ENCODE measurements around the gene TRAF5. TPM values are rescaled to one million over a fixed set of nuclear protein-coding genes. Genes with fewer than 3 reads are reported as not detected.

Gene TRAF5
- total and polyA plus RNA-seq, 7 donors = 1.1 to 5.1 (median 1.8) TPM

GRCh38 chr1:211379446-211379845 is 52.8 kb downstream of the TRAF5 start:
- Histone ChIP-seq H3K27ac (no peak overlapping the region), H3K36me3 (ENCODE audit: insufficient read depth in 1 of 2, low read depth in 1 of 2) (no peaks in the 10 kb centered on the region), H3K4me1 (peaks cover 5% of the 10 kb centered on the region), H3K4me3 (no peak overlapping the region), H3K9me3 (no peaks in the 10 kb centered on the region), H3K27me3 (ENCODE audit: insufficient read depth in 3 of 3, low read length in 2 of 3) (no peaks in the 10 kb centered on the region)
- DNase-seq (no peak), ATAC-seq (no peak)
- intact Hi-C loops (cut with DNase I) = no loop called here
- no peak for TF ChIP-seq CTCF (IDR thresholded peaks at IDR 0.05)

- ATAC-seq (no peak), DNase-seq (no peak)
- TF ChIP-seq CTCF (IDR thresholded peaks at IDR 0.05) = no peak
- WGBS, 3 donors = 74 to 82% (median 81%) methylated on average over 5 of the region's 5 CpGs
- Histone ChIP-seq H3K27ac (peak overlapping the region; percentile 90), H3K4me3 (peak overlapping the region; percentile 74), H3K27me3 (ENCODE audit: insufficient read depth in 3 of 3, low read length in 2 of 3) (no peaks in the 10 kb centered on the region), H3K4me1 (peaks cover 5% of the 10 kb centered on the region), H3K9me3 (no peaks in the 10 kb centered on the region), H3K36me3 (ENCODE audit: insufficient read depth in 1 of 2, low read depth in 1 of 2) (no peaks in the 10 kb centered on the region)
- intact Hi-C loops (cut with DNase I) = loop anchor here in 1 of 2 donors (5.0 to 10.0 kb wide), 2 partner anchors 54 to 127 kb away; partner anchors contain the start of genes RCOR3 and TRAF5
Measured at GRCh38 chr1:211381481-211382181, 55.0 kb downstream of the TRAF5 start.

- Histone ChIP-seq H3K36me3 (ENCODE audit: insufficient read depth in 1 of 2, low read depth in 1 of 2) (no peaks in the 10 kb centered on the region), H3K4me1 (peaks cover 5% of the 10 kb centered on the region), H3K4me3 (peak overlapping the region; percentile 74), H3K27me3 (ENCODE audit: insufficient read depth in 3 of 3, low read length in 2 of 3) (no peaks in the 10 kb centered on the region), H3K27ac (peak overlapping the region; percentile 90), H3K9me3 (no peaks in the 10 kb centered on the region)
- WGBS, 3 donors = 7 to 9% (median 9%) methylated on average over 17 of the region's 17 CpGs
- DNase-seq (no peak), ATAC-seq (no peak)
- intact Hi-C loops (cut with DNase I) = loop anchor here in 1 of 2 donors (5.0 to 10.0 kb wide), 2 partner anchors 55 to 127 kb away; partner anchors contain the start of genes RCOR3 and TRAF5
- TF ChIP-seq CTCF (IDR thresholded peaks at IDR 0.05) = no peak
Measured at GRCh38 chr1:211382182-211382713, 55.6 kb downstream of the TRAF5 start.

- H3K4me3 ChIP-seq = peak overlapping the region; percentile 74
- intact Hi-C loops (cut with DNase I) = loop anchor here in 1 of 2 donors (5.0 to 10.0 kb wide), 2 partner anchors 56 to 128 kb away; partner anchors contain the start of genes RCOR3 and TRAF5
- H3K27ac ChIP-seq = peak overlapping the region; percentile 90
- no peaks in the 10 kb centered on the region for H3K27me3 ChIP-seq (ENCODE audit: insufficient read depth in 3 of 3, low read length in 2 of 3)
- TF ChIP-seq CTCF (IDR thresholded peaks at IDR 0.05) = no peak
- no peaks in the 10 kb centered on the region for H3K36me3 ChIP-seq (ENCODE audit: insufficient read depth in 1 of 2, low read depth in 1 of 2)
- 2 to 3% (median 2%) methylated on average over 43 to 49 of the region's 49 CpGs for WGBS, 3 donors
- ATAC-seq = peak; percentile 99 to 100 (median 100)
- H3K9me3 ChIP-seq = no peaks in the 10 kb centered on the region
- DNase-seq = peak; percentile 94 to 97
- peaks cover 5% of the 10 kb centered on the region for H3K4me1 ChIP-seq
Measured at GRCh38 chr1:211382714-211383480, 56.3 kb downstream of the TRAF5 start.
